IMR-90 (cell line): ENCODE results near the gene TGDS. TPM values are rescaled to one million over a fixed set of nuclear protein-coding genes. Genes with fewer than 3 reads are reported as not detected.

ENCODE experiments used
- ATAC-seq: fragments of 200-7000 bp; cut with Tn5 transposase; 2 replicates; pipeline ENCODE4 v1.9.1; 2020; ENCODE audit warnings: low read depth, mild to moderate bottlenecking, moderate library complexity
- BruUV-seq: library from RNA; stranded (reverse); fragments of 400-500 nt; replicated peaks from 2 replicates; lab custom pipeline; 2021; lab: Mats Ljungman, UMichigan
- CTCF ChIA-PET: fragments of 300-600 bp; formaldehyde crosslinking; extraction: SDS; loops from one replicate; lab custom pipeline; 2021; ENCODE audit warnings: antibody characterized with exemption; lab: Yijun Ruan, JAX
- POLR2A ChIA-PET: fragments of 300-600 bp; sonication (Branson Sonifier 250); formaldehyde crosslinking; loops from one replicate; lab custom pipeline; 2022; ENCODE audit warnings: antibody characterized with exemption; ENCODE audit not compliant: unreplicated experiment; lab: Charles Lee
- DNase-seq: peaks from one replicate; pipeline ENCODE4 v3.0.0; 2013
- H2AFZ ChIP-seq: replicated peaks from 2 replicates; pipeline ENCODE3; 2013; ENCODE audit warnings: low read length, mild to moderate bottlenecking; ENCODE audit not compliant: poor library complexity
- H2AK5ac ChIP-seq: 2 replicates; pipeline ENCODE4 v1.6.1; 2013; ENCODE audit warnings: low read depth, low read length, inconsistent platforms
- H2AK9ac ChIP-seq: replicated peaks from 2 replicates; pipeline ENCODE3; 2013; ENCODE audit warnings: mild to moderate bottlenecking, low read depth, low read length, moderate library complexity; ENCODE audit not compliant: poor library complexity
- H2BK120ac ChIP-seq: 2 replicates; pipeline ENCODE4 v1.6.1; 2013; ENCODE audit warnings: low read depth, low read length, inconsistent platforms
- H2BK15ac ChIP-seq: 3 replicates; pipeline ENCODE4 v1.6.1; 2013; ENCODE audit warnings: low read depth, low read length, inconsistent platforms
- H2BK20ac ChIP-seq: 2 replicates; pipeline ENCODE4 v1.6.1; 2013; ENCODE audit warnings: low read depth, mild to moderate bottlenecking, inconsistent platforms, low read length, moderate library complexity
- H2BK5ac ChIP-seq: 2 replicates; pipeline ENCODE4 v1.6.1; 2013; ENCODE audit warnings: mild to moderate bottlenecking, low read depth, low read length, inconsistent platforms; ENCODE audit not compliant: poor library complexity, severe bottlenecking
- H3K14ac ChIP-seq: replicated peaks from 2 replicates; pipeline ENCODE4 v1.6.1; 2013; ENCODE audit warnings: low read depth, low read length, inconsistent platforms
- H3K18ac ChIP-seq: 2 replicates; pipeline ENCODE4 v1.6.1; 2013; ENCODE audit warnings: low read depth, low read length, control low read depth
- H3K23ac ChIP-seq: 2 replicates; pipeline ENCODE4 v1.6.1; 2013; ENCODE audit warnings: low read depth, low read length, inconsistent platforms
- H3K27ac ChIP-seq: 2 replicates; pipeline ENCODE4 v1.5.1; 2013; ENCODE audit warnings: mild to moderate bottlenecking, control low read depth, low read length; ENCODE audit not compliant: insufficient read depth
- H3K27me3 ChIP-seq: 2 replicates; pipeline ENCODE4 v1.6.1; 2013; ENCODE audit warnings: low read length; ENCODE audit not compliant: control insufficient read depth, insufficient read depth
- H3K36me3 ChIP-seq: 2 replicates; pipeline ENCODE4 v1.6.1; 2013; ENCODE audit warnings: low read length, mixed read lengths; ENCODE audit not compliant: control insufficient read depth, insufficient read depth
- H3K4ac ChIP-seq: 2 replicates; pipeline ENCODE4 v1.6.1; 2013; ENCODE audit warnings: low read depth, low read length, inconsistent platforms
- H3K4me1 ChIP-seq: 2 replicates; pipeline ENCODE4 v1.6.1; 2013; ENCODE audit warnings: low read length, mixed read lengths; ENCODE audit not compliant: control insufficient read depth, insufficient read depth
- H3K4me2 ChIP-seq: 2 replicates; pipeline ENCODE4 v1.6.1; 2013; ENCODE audit warnings: low read depth, mild to moderate bottlenecking, control low read depth, low read length, moderate library complexity
- H3K4me3 ChIP-seq: 2 replicates; pipeline ENCODE4 v1.5.1; 2013; ENCODE audit warnings: low read depth, mild to moderate bottlenecking, control low read depth, low read length, moderate library complexity; ENCODE audit not compliant: insufficient read depth
- H3K56ac ChIP-seq: 2 replicates; pipeline ENCODE4 v1.6.1; 2013; ENCODE audit warnings: low read length, inconsistent platforms; ENCODE audit not compliant: insufficient read depth; ENCODE audit errors: extremely low read depth
- H3K79me1 ChIP-seq, 2 experiments: 2 replicates each; pipeline ENCODE4 v1.6.1; 2013; ENCODE audit warnings: low read length in 2 of 2, inconsistent platforms in 1 of 2, low read depth in 1 of 2
- H3K9ac ChIP-seq: 2 replicates; pipeline ENCODE4 v1.6.1; 2013; ENCODE audit warnings: low read depth, low read length, control low read depth
- H3K9me1 ChIP-seq: 2 replicates; pipeline ENCODE4 v1.6.1; 2013; ENCODE audit warnings: low read length, inconsistent platforms; ENCODE audit not compliant: insufficient read depth
- H3K9me3 ChIP-seq: 2 replicates; pipeline ENCODE4 v1.6.1; 2013; ENCODE audit warnings: low read length; ENCODE audit not compliant: control insufficient read depth, insufficient read depth
- H4K20me1 ChIP-seq: 2 replicates; pipeline ENCODE4 v1.6.1; 2013; ENCODE audit warnings: low read length, inconsistent platforms; ENCODE audit not compliant: insufficient read depth
- H4K5ac ChIP-seq: 2 replicates; pipeline ENCODE4 v1.6.1; 2013; ENCODE audit warnings: mild to moderate bottlenecking, low read depth, low read length, control low read depth
- H4K8ac ChIP-seq, 2 experiments: 2 replicates each; pipeline ENCODE4 v1.6.1; 2013; ENCODE audit warnings: low read depth in 2 of 2, low read length in 2 of 2, control low read depth in 1 of 2, inconsistent platforms in 1 of 2
- H4K91ac ChIP-seq: 2 replicates; pipeline ENCODE4 v1.6.1; 2013; ENCODE audit warnings: low read depth, low read length, inconsistent platforms; ENCODE audit not compliant: insufficient read depth
- BHLHE40 ChIP-seq: fragments of 150-350 bp; IDR thresholded peaks from 2 replicates; pipeline ENCODE4 v1.6.1; 2016; ENCODE audit warnings: mild to moderate bottlenecking, low read depth, low read length
- POLR2A ChIP-seq: IDR thresholded peaks from 2 replicates; pipeline ENCODE4 v1.6.1; 2012; ENCODE audit warnings: mild to moderate bottlenecking, low read depth, low read length
- RFX5 ChIP-seq: IDR thresholded peaks from 2 replicates; pipeline ENCODE4 v1.8.0; 2012; ENCODE audit warnings: low read depth, mild to moderate bottlenecking, low read length, moderate library complexity
- WGBS, 2 experiments: methylation state at CpG; one replicate each; pipeline versions ENCODE4 v1.1.5 to v1.1.7; 2013; ENCODE audit warnings: missing lambda C conversion rate in 2 of 2; ENCODE audit not compliant: insufficient read length in 1 of 2; ENCODE audit errors: extremely low coverage in 2 of 2; 5-methylcytosine and 5-hydroxymethylcytosine counted together
- dilution Hi-C: fragments of 300-500 bp; cut with HindIII; formaldehyde crosslinking; loops from one replicate; pipeline ENCODE4 v1.14.3; 2018; ENCODE audit warnings: low sequenced_read_pairs; ENCODE audit not compliant: unreplicated experiment
- in situ Hi-C: fragments of 300-500 bp; cut with MboI; formaldehyde crosslinking; loops from 3 replicates; pipeline ENCODE4 v1.14.3; 2019; ENCODE audit warnings: low sequenced_read_pairs, inconsistent platforms, mixed read lengths
- intact Hi-C: fragments of 100-400 bp; cut with micrococcal nuclease; formaldehyde crosslinking; loops from 2 replicates; pipeline ENCODE4 v1.10.0; 2022
- polyA plus RNA-seq, 3 experiments: library from polyadenylated mRNA; depleted of rRNA; stranded (reverse); fragments of >200 nt; gene quantifications; 2 replicates each; pipeline ENCODE4 v1.2.3, GENCODE V29; 2012; ENCODE audit warnings: low replicate concordance in 1 of 3
- total RNA-seq: library from RNA; depleted of rRNA; stranded (reverse); fragments of >200 nt; gene quantifications from 2 replicates; pipeline ENCODE4 v1.2.3, GENCODE V29; 2012

Gene TGDS
- total and polyA plus RNA-seq, 2 of the 4 experiments (the other 2 are of a cell fraction): 9.6 to 15.6 TPM

DNA sequence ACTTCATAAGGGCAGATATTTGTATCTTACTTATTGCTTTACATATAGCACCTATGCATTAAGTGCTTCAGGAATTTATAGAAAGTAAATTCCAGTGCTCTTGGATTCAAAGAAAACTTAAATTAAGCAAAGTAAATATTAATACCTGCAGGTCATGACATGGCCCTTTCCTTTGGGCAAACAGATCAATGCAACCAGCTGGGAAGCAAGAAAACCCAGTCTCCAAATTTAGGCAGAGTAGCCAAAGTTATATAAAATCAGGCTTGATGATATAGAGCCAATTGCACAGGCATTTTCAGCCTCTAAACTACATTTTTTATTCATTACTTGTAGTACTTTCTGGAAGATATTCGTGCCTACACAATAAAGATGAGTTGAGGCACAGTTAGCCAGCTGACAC, 16.9 kb downstream of the TGDS start:
- no peaks in the 10 kb centered on the region for H3K4me1 ChIP-seq
- H4K91ac ChIP-seq: no peak overlapping the region
- no peak overlapping the region for H2BK20ac ChIP-seq
- BruUV-seq: no TSS peak
- no peak overlapping the region for H2BK120ac ChIP-seq
- no peak overlapping the region for H2BK15ac ChIP-seq
- no peak overlapping the region for H3K4me2 ChIP-seq
- no peak overlapping the region for H3K4ac ChIP-seq
- no peaks in the 10 kb centered on the region for H3K27me3 ChIP-seq
- H3K27ac ChIP-seq: no peak overlapping the region
- ChIA-PET POLR2A (no interaction called here), CTCF (no interaction called here)
- H3K18ac ChIP-seq: no peak overlapping the region
- WGBS, 2 experiments: 40% methylated on average over 1 of the region's 1 CpG; no CpG with 5 or more reads in 1 of the 2 experiments
- no peak overlapping the region for H3K9ac ChIP-seq
- H4K20me1 ChIP-seq: no peaks in the 10 kb centered on the region
- intact Hi-C loops: no loop called here
- in situ Hi-C loops: no loop called here
- H2AK9ac ChIP-seq: no peak overlapping the region
- no peak overlapping the region for H4K8ac ChIP-seq
- TF ChIP-seq POLR2A (no peak), BHLHE40 (no peak), RFX5 (no peak)
- no peak overlapping the region for H3K23ac ChIP-seq
- H3K9me1 ChIP-seq: no peaks in the 10 kb centered on the region; the same call in 1 of the 2 replicates
- no peak overlapping the region for H3K56ac ChIP-seq
- H2AK5ac ChIP-seq: no peak overlapping the region
- no peak overlapping the region for H3K14ac ChIP-seq
- no peak overlapping the region for H2AFZ ChIP-seq
- H3K79me1 ChIP-seq: peaks cover 3 to 6% of the 10 kb centered on the region in 2 experiments; a peak in 2 of 4 replicates
- ATAC-seq (no peak), DNase-seq (no peak)
- H3K4me3 ChIP-seq: no peak overlapping the region
- H2BK5ac ChIP-seq: no peak overlapping the region
- no peak overlapping the region for H4K5ac ChIP-seq
- H3K36me3 ChIP-seq: peaks cover 20% of the 10 kb centered on the region
- H3K9me3 ChIP-seq: no peaks in the 10 kb centered on the region
- dilution Hi-C loops: no loop called here
